OCI-LY1 (cell line): ENCODE data around the gene PPHLN1.

Experiments
- H2AFZ ChIP-seq: fragments of 200-600 bp; sonication (generic), shearing (Covaris generic); 2 replicates; pipeline ENCODE4 v1.6.0; 2014; ENCODE audit warnings: antibody characterized with exemption, mild to moderate bottlenecking, low read length
- H3F3A ChIP-seq: fragments of 200-600 bp; sonication (generic), shearing (Covaris generic); 2 replicates; pipeline ENCODE4 v1.6.0; 2014; ENCODE audit warnings: mild to moderate bottlenecking, antibody characterized with exemption, low read length, moderate library complexity; ENCODE audit not compliant: insufficient read depth
- H3K27ac ChIP-seq: fragments of 200-600 bp; sonication (generic); 2 replicates; pipeline ENCODE4 v1.5.1; 2014; ENCODE audit warnings: low read length, mixed run types, mild to moderate bottlenecking, low read depth; ENCODE audit not compliant: poor library complexity, severe bottlenecking
- H3K27me3 ChIP-seq: fragments of 200-600 bp; sonication (generic); 2 replicates; pipeline ENCODE4 v1.6.0; 2014; ENCODE audit warnings: antibody characterized with exemption, mild to moderate bottlenecking, low read length, moderate library complexity; ENCODE audit not compliant: insufficient read depth
- H3K36me3 ChIP-seq: fragments of 200-600 bp; sonication (generic); 2 replicates; pipeline ENCODE4 v1.6.1; 2014; ENCODE audit warnings: mild to moderate bottlenecking, antibody characterized with exemption, low read length, moderate library complexity, mixed read lengths; ENCODE audit not compliant: insufficient read depth
- H3K4me1 ChIP-seq: fragments of 200-600 bp; sonication (generic); 2 replicates; pipeline ENCODE4 v1.5.1; 2014; ENCODE audit warnings: mild to moderate bottlenecking, low read length, moderate library complexity; ENCODE audit not compliant: insufficient read depth, severe bottlenecking
- H3K4me2 ChIP-seq: fragments of 200-600 bp; sonication (generic), shearing (Covaris generic); 2 replicates; pipeline ENCODE4 v1.6.1; 2014; ENCODE audit warnings: low read length
- H3K4me3 ChIP-seq: fragments of 200-600 bp; sonication (generic); 2 replicates; pipeline ENCODE4 v1.5.1; 2014; ENCODE audit warnings: low read length, low read depth, mild to moderate bottlenecking, mixed read lengths; ENCODE audit not compliant: poor library complexity, severe bottlenecking
- H3K79me2 ChIP-seq: fragments of 200-600 bp; shearing (Covaris generic); 2 replicates; pipeline ENCODE4 v1.6.1; 2016; ENCODE audit warnings: mixed run types, low read length, mixed read lengths; ENCODE audit not compliant: insufficient read depth
- H3K9ac ChIP-seq: fragments of 200-600 bp; sonication (generic), shearing (Covaris generic); 2 replicates; pipeline ENCODE4 v1.6.1; 2014; ENCODE audit warnings: mild to moderate bottlenecking, low read length, mixed read lengths
- H3K9me2 ChIP-seq: fragments of 200-600 bp; sonication (generic), shearing (Covaris generic); 2 replicates; pipeline ENCODE4 v1.6.1; 2014; ENCODE audit warnings: low read depth, mild to moderate bottlenecking, low read length, mixed read lengths
- H3K9me3 ChIP-seq: fragments of 200-600 bp; shearing (Covaris generic); 2 replicates; pipeline ENCODE4 v1.6.1; 2014; ENCODE audit warnings: low read length, mixed read lengths
- H4K20me1 ChIP-seq: fragments of 200-600 bp; sonication (generic), shearing (Covaris generic); 2 replicates; pipeline ENCODE4 v1.6.0; 2016; ENCODE audit warnings: mild to moderate bottlenecking, low read length; ENCODE audit not compliant: insufficient read depth
- EZH2 ChIP-seq: fragments of 200-600 bp; sonication (generic), shearing (Covaris generic); IDR thresholded peaks from 2 replicates; pipeline ENCODE4 v1.8.0; 2017; ENCODE audit warnings: borderline replicate concordance, mixed run types, mild to moderate bottlenecking, antibody characterized with exemption, low read length, moderate library complexity, mixed read lengths
- TF ChIP-seq, protein P1 (sequence below): fragments of 200-600 bp; sonication (generic), shearing (Covaris generic); IDR thresholded peaks from 2 replicates; pipeline ENCODE4 v1.5.1; 2017; ENCODE audit warnings: mild to moderate bottlenecking, antibody characterized with exemption, low read length, moderate library complexity, mixed read lengths

PPHLN1 gene

DNA sequence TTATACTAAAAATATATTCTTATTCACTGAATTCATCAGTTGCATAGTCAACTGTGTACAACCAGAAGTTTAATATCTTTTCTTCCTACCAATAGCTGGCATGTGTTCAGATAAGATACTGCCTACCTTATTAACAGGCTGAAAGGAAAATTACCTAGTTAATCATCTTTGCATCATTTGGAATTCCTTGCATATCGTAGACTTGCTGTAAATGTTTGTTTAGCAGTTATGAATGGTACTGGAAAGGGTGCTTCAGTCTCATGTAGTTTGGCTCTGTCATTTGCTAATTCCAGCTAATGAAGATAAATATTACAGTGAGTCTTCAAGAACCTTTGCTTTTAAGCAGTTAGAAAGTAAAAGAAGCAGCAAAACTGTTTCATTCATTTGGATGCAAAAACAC is 84.4 kb downstream of the PPHLN1 start:
- H3F3A ChIP-seq: no peaks in the 10 kb centered on the region
- H3K4me3 ChIP-seq: no peak overlapping the region
- no peaks in the 10 kb centered on the region for H3K9me2 ChIP-seq
- no peaks in the 10 kb centered on the region for H4K20me1 ChIP-seq
- no peak overlapping the region for H3K9ac ChIP-seq
- H3K27ac ChIP-seq: no peak overlapping the region
- TF ChIP-seq, protein P1, sequence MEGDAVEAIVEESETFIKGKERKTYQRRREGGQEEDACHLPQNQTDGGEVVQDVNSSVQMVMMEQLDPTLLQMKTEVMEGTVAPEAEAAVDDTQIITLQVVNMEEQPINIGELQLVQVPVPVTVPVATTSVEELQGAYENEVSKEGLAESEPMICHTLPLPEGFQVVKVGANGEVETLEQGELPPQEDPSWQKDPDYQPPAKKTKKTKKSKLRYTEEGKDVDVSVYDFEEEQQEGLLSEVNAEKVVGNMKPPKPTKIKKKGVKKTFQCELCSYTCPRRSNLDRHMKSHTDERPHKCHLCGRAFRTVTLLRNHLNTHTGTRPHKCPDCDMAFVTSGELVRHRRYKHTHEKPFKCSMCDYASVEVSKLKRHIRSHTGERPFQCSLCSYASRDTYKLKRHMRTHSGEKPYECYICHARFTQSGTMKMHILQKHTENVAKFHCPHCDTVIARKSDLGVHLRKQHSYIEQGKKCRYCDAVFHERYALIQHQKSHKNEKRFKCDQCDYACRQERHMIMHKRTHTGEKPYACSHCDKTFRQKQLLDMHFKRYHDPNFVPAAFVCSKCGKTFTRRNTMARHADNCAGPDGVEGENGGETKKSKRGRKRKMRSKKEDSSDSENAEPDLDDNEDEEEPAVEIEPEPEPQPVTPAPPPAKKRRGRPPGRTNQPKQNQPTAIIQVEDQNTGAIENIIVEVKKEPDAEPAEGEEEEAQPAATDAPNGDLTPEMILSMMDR: no peak
- no peak for TF ChIP-seq EZH2
- H3K27me3 ChIP-seq: no peaks in the 10 kb centered on the region
- peaks cover 4% of the 10 kb centered on the region; the same call in 1 of the 2 replicates for H3K79me2 ChIP-seq
- H3K4me2 ChIP-seq: no peak overlapping the region
- H3K9me3 ChIP-seq: no peaks in the 10 kb centered on the region
- H2AFZ ChIP-seq: no peak overlapping the region
- no peaks in the 10 kb centered on the region for H3K4me1 ChIP-seq
- peaks cover 10% of the 10 kb centered on the region for H3K36me3 ChIP-seq

DNA sequence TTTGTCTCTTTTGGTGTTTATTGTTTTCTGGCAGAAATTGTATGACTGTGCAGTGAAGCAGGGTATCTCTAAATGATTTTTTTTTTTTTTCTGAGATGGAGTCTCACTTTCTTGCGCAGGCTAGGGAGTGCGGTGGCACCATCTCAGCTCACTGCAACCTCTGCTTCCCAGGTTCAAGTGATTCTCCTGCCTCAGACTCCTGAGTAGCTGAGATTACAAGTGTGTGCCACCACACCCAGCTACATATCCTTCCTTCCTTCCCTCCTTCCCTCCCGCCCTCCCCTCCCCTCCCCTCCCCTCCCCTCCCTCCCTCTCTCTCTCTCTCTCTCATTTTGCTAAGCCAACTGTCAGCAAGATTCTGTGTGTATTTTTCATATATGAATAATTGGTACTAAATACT is 94.4 kb downstream of the PPHLN1 start:
- TF ChIP-seq, protein P1: no peak
- TF ChIP-seq EZH2: no peak
- no peaks in the 10 kb centered on the region for H3K9me2 ChIP-seq
- H2AFZ ChIP-seq: no peak overlapping the region
- H3K9ac ChIP-seq: no peak overlapping the region
- no peaks in the 10 kb centered on the region for H3K27me3 ChIP-seq
- H3K79me2 ChIP-seq: no peaks in the 10 kb centered on the region
- 0 out of 2 replicates have a peak, but pooled peaks cover 4% of the 10 kb centered on the region for H3K36me3 ChIP-seq
- no peaks in the 10 kb centered on the region for H4K20me1 ChIP-seq
- H3K4me3 ChIP-seq: no peak overlapping the region
- no peak overlapping the region for H3K27ac ChIP-seq
- H3K4me2 ChIP-seq: no peak overlapping the region
- H3F3A ChIP-seq: no peaks in the 10 kb centered on the region
- H3K9me3 ChIP-seq: no peaks in the 10 kb centered on the region
- H3K4me1 ChIP-seq: peaks cover 16% of the 10 kb centered on the region

DNA sequence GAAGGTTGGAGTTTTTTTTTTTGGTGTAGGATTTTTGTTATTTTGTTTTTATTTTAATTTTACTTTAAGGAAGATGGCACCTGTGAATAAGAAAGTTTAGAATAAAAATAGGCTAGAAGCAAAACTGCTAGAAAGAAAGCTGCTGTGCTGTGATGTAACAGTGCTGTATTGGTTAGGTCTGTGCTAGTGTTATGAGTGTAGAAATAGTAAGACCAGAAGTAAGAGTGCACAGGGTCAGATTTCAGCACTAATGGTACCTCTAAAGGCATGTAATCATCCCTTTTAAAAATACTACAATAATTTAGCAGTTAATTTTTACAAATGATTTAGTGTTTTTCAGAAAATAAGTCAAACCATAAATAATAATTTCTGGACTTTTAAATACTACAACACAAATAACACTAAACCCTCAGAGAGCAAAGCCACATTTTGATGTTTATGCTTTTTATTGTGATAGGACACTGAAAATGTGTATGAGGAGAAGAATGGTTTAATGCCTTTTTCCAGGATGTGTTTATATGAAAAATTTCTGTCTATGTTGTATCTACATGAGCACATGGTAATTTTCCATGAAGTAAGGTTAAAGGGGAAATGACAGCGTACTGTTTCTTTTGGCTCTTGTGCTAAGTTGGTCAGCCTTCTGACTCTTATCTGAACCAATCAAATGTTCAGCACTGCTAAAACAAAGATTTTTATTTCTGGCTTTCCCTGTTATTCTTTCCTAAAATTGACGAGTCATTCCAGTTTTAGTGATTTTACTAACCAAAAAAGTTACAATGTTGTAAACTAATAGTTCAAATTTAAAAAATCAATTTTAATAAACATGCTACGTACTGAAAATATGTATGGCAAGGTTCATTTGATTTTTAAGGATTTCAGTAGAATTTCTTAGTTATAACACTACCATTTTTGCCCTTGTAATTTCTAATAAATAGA is 96.1 kb downstream of the PPHLN1 start:
- Histone ChIP-seq H3K27me3 (no peaks in the 10 kb centered on the region), H3K9me3 (no peaks in the 10 kb centered on the region), H4K20me1 (no peaks in the 10 kb centered on the region), H3F3A (no peaks in the 10 kb centered on the region), H3K79me2 (no peaks in the 10 kb centered on the region), H3K36me3 (0 out of 2 replicates have a peak, but pooled peaks cover 4% of the 10 kb centered on the region), H3K9me2 (no peaks in the 10 kb centered on the region), H3K27ac (peak overlapping the region; percentile 35), H3K4me3 (no peak overlapping the region), H3K4me2 (peak overlapping the region; percentile 30), H2AFZ (no peak overlapping the region), H3K4me1 (peaks cover 16% of the 10 kb centered on the region), H3K9ac (no peak overlapping the region)
- TF ChIP-seq, protein P1: no peak
- no peak for TF ChIP-seq EZH2
